GM19351 (cell line): Measurements from ENCODE around the gene TRMT2A.
"Not testable (repeated sequence)": the region's sequence is repeated elsewhere in the genome, so short reads cannot be mapped to it uniquely, and the experiment has no call there.

ENCODE experiments used
- ATAC-seq: cut with Tn5 transposase; IDR thresholded peaks from one replicate; pipeline ENCODE4 v1.9.1; 2021; ENCODE audit warnings: mild to moderate bottlenecking, moderate library complexity; ENCODE audit not compliant: unreplicated experiment

TRMT2A gene

DNA sequence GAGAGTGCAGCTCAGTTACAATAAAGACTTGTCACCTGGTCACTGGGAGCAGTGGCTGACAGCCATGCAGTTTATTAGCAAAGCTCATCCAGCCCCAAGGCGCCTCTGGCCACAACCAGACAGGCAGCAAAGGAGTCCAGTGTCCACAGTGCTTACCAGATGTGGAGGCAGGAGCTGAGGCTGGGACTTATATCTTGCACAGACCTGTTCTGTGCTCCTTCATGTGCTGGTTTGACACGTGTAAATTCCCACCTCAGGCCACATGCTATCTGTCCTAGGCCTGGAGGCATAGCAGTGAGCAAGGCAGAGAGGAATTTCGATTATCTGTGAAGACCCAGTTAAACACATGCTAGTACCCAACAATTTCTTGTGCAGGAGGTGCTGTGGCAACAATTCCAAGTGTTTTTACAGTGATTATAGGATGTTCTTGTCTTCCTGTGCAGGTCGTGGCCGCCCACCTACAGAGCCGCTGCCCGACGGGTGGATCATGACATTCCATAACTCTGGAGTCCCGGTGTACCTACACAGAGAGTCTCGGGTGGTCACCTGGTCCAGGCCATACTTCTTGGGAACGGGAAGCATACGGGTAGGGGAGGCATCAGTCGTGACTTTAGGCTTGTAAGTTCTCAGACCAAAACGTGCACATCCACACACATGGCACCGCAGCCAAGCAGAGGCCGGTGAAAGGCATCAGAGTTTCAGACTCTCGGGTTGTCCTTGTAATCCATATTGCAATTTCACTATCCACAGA is 27.6 kb downstream of the TRMT2A start:
- ATAC-seq, result no peak

DNA sequence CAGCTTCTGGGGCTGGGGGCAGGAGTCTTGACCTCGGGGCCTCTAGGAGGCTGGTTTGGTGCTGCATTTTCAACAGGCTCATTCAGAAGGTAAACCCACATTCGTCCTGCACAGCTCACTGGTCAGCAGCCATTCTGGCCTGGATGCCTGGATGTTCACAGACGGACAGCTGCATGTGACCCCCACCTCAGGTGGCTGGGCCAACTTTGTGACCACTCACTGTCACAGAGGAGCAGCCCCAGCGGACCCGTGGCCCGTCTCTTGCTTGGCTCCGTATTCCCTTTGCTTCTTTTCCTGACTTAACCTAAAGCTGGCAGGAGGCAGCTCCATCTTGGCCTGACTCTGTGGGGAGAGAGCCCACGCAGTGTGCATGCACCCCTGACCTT is 28.8 kb downstream of the TRMT2A start:
- no peak for ATAC-seq

GRCh38 chr22:20087319-20088262 is 29.4 kb downstream of the TRMT2A start:
- ATAC-seq, result no peak

- ATAC-seq, result no peak
Measured at GRCh38 chr22:20086763-20087162, 30.3 kb downstream of the TRMT2A start.

GRCh38 chr22:20086101-20086599 is 30.9 kb downstream of the TRMT2A start:
- no peak for ATAC-seq

GRCh38 chr22:20085651-20086050 is 31.4 kb downstream of the TRMT2A start:
- no peak for ATAC-seq

DNA sequence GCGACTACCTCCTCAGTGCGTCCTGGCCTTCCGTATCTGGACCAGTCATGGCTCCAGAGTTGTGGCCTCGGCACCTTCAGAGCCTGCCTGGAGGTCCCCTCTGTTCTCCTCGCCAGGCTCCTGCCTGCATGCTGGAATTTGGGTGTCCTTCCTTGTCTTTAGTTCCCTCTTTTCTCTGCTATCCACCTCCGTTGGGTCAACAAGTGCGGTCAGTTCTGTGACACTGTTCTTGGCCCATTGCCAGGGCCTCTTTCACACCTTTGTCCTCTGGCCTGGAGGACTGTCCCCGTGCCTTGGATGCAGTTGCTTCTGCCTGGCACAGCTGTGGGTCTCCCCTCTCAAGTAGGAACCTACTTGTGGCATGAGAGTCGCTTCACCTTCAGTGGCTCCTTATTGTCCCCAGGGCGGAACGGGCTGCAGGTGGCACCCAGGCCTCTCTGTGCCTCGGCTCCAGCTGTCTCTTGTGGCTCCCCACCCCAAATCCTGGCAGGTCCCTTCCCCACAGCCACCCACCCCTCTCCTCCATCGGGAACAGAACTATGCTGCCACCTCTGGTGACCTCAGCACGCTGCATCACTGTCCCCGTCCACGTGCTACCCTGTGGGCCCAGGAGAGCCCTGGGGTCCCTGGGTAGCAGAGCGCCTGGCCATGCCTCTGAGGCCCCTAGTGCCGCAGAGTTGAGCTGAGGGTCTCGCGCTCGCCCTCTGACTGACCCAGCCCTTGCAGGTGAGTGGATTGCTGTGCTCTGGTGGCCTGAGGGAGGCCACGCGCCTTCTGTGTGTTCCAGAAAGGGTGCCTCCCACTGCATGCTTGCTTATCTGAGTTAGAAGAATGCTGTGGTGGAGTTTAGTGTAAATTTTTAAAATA is 32.2 kb downstream of the TRMT2A start:
- no peak for ATAC-seq

DNA sequence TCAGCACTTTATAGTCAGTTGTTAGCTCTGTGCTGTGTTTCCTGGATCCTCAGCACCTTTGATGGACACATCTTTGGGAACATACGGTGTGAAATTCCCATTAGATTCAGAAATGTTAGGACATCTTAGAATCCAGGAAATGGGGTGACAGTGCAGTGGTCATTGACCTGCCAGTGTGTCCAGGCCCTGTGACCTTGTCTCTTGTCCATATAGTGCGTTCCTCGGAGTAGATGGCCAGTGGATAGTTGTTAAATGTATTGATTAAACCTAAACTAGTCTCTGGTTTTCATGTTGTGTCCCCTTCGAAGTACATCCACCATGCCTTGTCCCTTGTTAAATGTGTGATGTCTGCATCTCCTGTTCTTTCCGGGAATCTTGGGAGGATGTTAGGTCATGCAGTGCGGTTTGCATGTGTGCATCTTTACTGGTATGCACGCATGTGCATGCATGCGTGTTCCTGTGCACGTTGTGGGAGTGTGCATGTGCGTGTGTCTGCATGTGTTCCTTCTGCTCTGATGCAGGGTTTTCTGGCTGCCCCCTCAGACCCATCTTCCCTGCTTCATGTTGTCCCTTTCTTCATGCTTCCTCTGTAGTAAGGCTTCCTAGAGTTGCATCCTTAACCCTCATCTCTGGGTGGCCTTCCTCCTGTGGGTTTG is 33.0 kb downstream of the TRMT2A start:
- no peak for ATAC-seq

DNA sequence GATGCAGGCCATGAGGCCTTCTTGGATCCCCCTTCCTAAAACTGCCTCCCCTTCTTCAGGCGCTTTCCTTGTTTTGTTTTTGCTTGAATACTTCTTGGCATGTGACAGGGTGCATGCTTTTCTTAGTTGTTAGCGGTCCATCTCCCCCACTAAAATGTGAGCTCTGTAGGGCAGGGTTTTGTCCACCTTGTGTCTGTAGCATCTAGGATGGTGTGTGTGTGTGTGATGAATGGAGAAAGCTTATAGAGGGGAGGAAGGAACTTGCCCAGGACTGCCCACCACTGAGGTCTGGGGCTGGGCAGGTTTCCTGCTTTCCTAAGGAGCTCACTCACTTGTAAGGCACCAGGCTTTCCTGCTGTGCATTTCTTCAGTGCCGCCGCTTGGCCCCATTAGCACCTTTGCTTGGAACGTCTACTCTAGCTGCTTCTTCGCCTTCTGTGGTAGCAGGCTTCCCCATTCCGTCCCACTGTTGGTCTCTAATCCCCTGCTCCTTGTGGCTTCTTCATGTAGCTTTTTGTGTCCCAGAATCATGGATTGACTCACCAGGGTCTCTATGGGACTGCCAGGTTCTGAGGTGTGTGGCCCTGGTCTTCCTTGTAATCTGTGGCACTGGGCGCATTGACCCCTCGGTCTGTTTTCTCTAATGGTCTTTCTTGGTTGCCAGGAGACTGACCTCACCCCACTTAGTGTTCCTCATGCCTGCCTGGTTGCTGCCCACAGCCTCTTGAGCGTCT is 33.7 kb downstream of the TRMT2A start:
- no peak for ATAC-seq

- no peak for ATAC-seq
Measured at GRCh38 chr22:20080776-20081654, 36.0 kb downstream of the TRMT2A start.

GRCh38 chr22:20080445-20080775 is 36.6 kb downstream of the TRMT2A start:
- ATAC-seq, result peak; percentile 70

- peak; percentile 81 for ATAC-seq
Measured at GRCh38 chr22:20079745-20080444, 37.1 kb downstream of the TRMT2A start, which contains the start of gene DGCR8. DGCR8 (plus strand) TSS chr22:20080241; CDS start chr22:20085964, 5,723 bp downstream.

- ATAC-seq, result no peak
Measured at GRCh38 chr22:20076627-20077172, 40.3 kb downstream of the TRMT2A start.

DNA sequence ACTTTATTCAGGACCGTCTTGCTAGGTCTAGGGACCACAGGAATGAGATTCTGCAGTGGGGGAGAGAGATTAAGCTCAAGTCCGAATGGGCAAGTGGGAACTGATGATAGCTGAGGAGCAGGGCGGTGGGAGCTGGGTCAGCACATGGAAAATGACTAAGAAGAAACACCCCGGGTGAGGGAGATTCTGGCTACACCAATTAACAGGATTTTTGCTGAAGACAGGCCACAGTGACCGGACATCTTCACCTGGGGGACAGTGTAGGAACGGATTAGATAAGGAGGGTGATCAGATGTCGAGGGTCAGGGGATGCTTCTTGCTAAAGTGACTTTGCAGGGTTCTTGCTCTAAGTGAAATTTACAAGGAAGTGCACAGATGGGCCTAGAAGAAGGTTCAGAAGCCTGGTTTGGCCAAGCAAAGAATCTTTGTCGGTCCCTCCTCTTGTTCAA is 45.5 kb downstream of the TRMT2A start:
- no peak for ATAC-seq

DNA sequence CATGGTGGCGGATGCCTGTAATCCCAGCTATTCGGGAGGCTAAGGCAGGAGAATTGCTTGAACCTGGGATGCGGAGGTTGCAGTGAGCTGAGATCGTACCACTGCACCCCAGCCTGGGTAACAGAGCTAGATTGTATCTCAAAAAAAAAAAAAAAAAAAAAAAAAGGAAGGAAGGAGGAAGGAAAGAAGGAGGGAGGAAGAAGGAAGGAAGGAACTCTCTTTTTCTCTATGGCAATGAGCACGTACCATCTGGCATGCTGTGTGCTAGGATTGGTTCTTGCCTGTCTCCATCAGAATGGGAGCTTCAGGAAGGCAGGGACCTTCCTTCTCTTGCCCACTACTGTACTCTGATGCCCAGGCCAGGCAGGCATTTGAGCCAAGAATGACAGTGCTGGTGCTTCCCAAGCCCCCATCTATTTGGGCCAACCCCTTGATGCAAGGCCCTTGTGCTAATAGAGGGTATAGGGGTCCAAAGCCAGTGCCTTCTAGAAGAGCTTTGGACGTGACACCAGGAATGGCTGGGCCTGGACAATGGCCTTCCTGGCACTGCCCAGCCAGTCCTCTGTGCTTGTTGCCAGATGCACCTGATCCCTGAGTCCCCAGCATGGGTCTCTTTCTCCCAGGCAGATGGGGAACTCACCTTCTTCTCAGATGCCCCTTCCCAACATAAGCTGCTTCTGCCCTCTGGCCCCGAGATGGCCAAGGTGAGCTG is 47.5 kb downstream of the TRMT2A start:
- ATAC-seq, result no peak

GRCh38 chr22:20068640-20069039 is 48.4 kb downstream of the TRMT2A start:
- ATAC-seq, result no peak

- not testable (repeated sequence) for ATAC-seq
Measured at GRCh38 chr22:20067384-20067682, 49.7 kb downstream of the TRMT2A start.
